GM19467 (cell line): ENCODE data around the gene DCX.
"Not testable (repeated sequence)": the region's sequence is repeated elsewhere in the genome, so short reads cannot be mapped to it uniquely, and the experiment has no call there.

Source experiments
- ATAC-seq: cut with Tn5 transposase; IDR thresholded peaks from one replicate; pipeline ENCODE4 v1.9.1; 2021; ENCODE audit warnings: mild to moderate bottlenecking, moderate library complexity; ENCODE audit not compliant: unreplicated experiment

DCX gene

GRCh38 chrX:111375747-111376146 is 36.2 kb downstream of the DCX start:
- no peak for ATAC-seq

- ATAC-seq = no peak
Observed at GRCh38 chrX:111372086-111372485, 39.9 kb downstream of the DCX start.

- ATAC-seq = no peak
Observed at GRCh38 chrX:111365770-111366325, 46.1 kb downstream of the DCX start.

GRCh38 chrX:111363741-111364140 is 48.3 kb downstream of the DCX start:
- ATAC-seq = no peak

GRCh38 chrX:111361751-111362150 is 50.2 kb downstream of the DCX start:
- no peak for ATAC-seq

GRCh38 chrX:111360839-111361238 is 51.2 kb downstream of the DCX start:
- no peak for ATAC-seq

- ATAC-seq = no peak
Observed at GRCh38 chrX:111355523-111356115, 56.4 kb downstream of the DCX start.

GRCh38 chrX:111354496-111354895 is 57.5 kb downstream of the DCX start:
- ATAC-seq = no peak

GRCh38 chrX:111353793-111354192 is 58.2 kb downstream of the DCX start:
- no peak for ATAC-seq

GRCh38 chrX:111352424-111352823 is 59.6 kb downstream of the DCX start:
- no peak for ATAC-seq

- no peak for ATAC-seq
Observed at GRCh38 chrX:111349934-111350333, 62.1 kb downstream of the DCX start.

- ATAC-seq = no peak
Observed at GRCh38 chrX:111349101-111349500, 62.9 kb downstream of the DCX start.

GRCh38 chrX:111348429-111348828 is 63.6 kb downstream of the DCX start:
- no peak for ATAC-seq

GRCh38 chrX:111346150-111346549 is 65.8 kb downstream of the DCX start:
- not testable (repeated sequence) for ATAC-seq

- ATAC-seq = no peak
Observed at GRCh38 chrX:111340054-111340453, 71.9 kb downstream of the DCX start.

GRCh38 chrX:111339212-111339611 is 72.8 kb downstream of the DCX start:
- ATAC-seq = no peak

GRCh38 chrX:111338095-111338698 is 73.8 kb downstream of the DCX start:
- ATAC-seq = no peak

- ATAC-seq = no peak
Observed at GRCh38 chrX:111337067-111337637, 74.8 kb downstream of the DCX start.

- no peak for ATAC-seq
Observed at GRCh38 chrX:111336141-111336540, 75.9 kb downstream of the DCX start.

GRCh38 chrX:111329370-111329769 is 82.6 kb downstream of the DCX start:
- ATAC-seq = no peak

GRCh38 chrX:111328858-111329257 is 83.1 kb downstream of the DCX start:
- ATAC-seq = no peak

- ATAC-seq = no peak
Observed at GRCh38 chrX:111322231-111322855, 89.6 kb downstream of the DCX start.
